ENCODE results near the gene ANXA6. TPM values are rescaled to one million over a fixed set of nuclear protein-coding genes. Genes with fewer than 3 reads are reported as not detected.

ANXA6 gene
- total RNA-seq, 4 donors from 2014 or later = 91.6 to 164 (median 142) TPM

GRCh38 chr5:151101746-151102145, 55.8 kb downstream of the ANXA6 start:
- intact Hi-C loops (cut with DNase I; ENCODE audit: low total_unique reads) = no loop called here
- Histone ChIP-seq H3K4me1 (peaks cover 24 to 39% of the 10 kb centered on the region in 2 donors), H3K27ac (peak overlapping the region; percentile 36 to 72 (median 65)), H3K27me3 (no peaks in the 10 kb centered on the region), H3K36me3 (no peaks in the 10 kb centered on the region), H3K4me3 (no peak overlapping the region), H3K9me3 (no peaks in the 10 kb centered on the region)
- no peak for ATAC-seq
- DNase-seq = no peak
- in situ Hi-C loops (cut with MboI; ENCODE audit: low sequenced_read_pairs in 4 of 4) = no loop called here
- no peak for TF ChIP-seq CTCF (IDR thresholded peaks at IDR 0.05 in 4 of 5, conservative IDR thresholded peaks at IDR 0.05 in 1 of 5)
- no peak for TF ChIP-seq POLR2A (IDR thresholded peaks at IDR 0.05)

GRCh38 chr5:151101151-151101550, 56.4 kb downstream of the ANXA6 start:
- no peak overlapping the region for H3K4me3 ChIP-seq
- no peaks in the 10 kb centered on the region for H3K27me3 ChIP-seq
- peaks cover 24 to 37% of the 10 kb centered on the region in 2 donors for H3K4me1 ChIP-seq
- TF ChIP-seq POLR2A (IDR thresholded peaks at IDR 0.05) = no peak
- no peak for TF ChIP-seq CTCF (IDR thresholded peaks at IDR 0.05 in 4 of 5, conservative IDR thresholded peaks at IDR 0.05 in 1 of 5)
- H3K27ac ChIP-seq = peak overlapping the region; percentile 36 to 72 (median 65)
- ATAC-seq (no peak), DNase-seq (no peak)
- no peaks in the 10 kb centered on the region for H3K9me3 ChIP-seq
- intact Hi-C loops (cut with DNase I; ENCODE audit: low total_unique reads) (no loop called here), in situ Hi-C loops (cut with MboI; ENCODE audit: low sequenced_read_pairs in 4 of 4) (no loop called here)
- no peaks in the 10 kb centered on the region for H3K36me3 ChIP-seq

- in situ Hi-C loops (cut with MboI; ENCODE audit: low sequenced_read_pairs in 4 of 4) (no loop called here), intact Hi-C loops (cut with DNase I; ENCODE audit: low total_unique reads) (no loop called here)
- TF ChIP-seq CTCF (IDR thresholded peaks at IDR 0.05 in 4 of 5, conservative IDR thresholded peaks at IDR 0.05 in 1 of 5) (no peak), POLR2A (IDR thresholded peaks at IDR 0.05) (no peak)
- no peak for ATAC-seq
- no peaks in the 10 kb centered on the region for H3K9me3 ChIP-seq
- DNase-seq = no peak
- peaks cover 28 to 38% of the 10 kb centered on the region in 2 donors for H3K4me1 ChIP-seq
- no peaks in the 10 kb centered on the region for H3K36me3 ChIP-seq
- peak overlapping the region; percentile 36 to 72 (median 65) for H3K27ac ChIP-seq
- H3K4me3 ChIP-seq = no peak overlapping the region
- no peaks in the 10 kb centered on the region for H3K27me3 ChIP-seq
Measured at GRCh38 chr5:151100681-151101080, 56.9 kb downstream of the ANXA6 start.

- TF ChIP-seq POLR2A (IDR thresholded peaks at IDR 0.05) (no peak), CTCF (IDR thresholded peaks at IDR 0.05 in 4 of 5, conservative IDR thresholded peaks at IDR 0.05 in 1 of 5) (no peak)
- peak overlapping the region in 2 of 4 donors; percentile 59 to 72 for H3K27ac ChIP-seq
- in situ Hi-C loops (cut with MboI; ENCODE audit: low sequenced_read_pairs in 4 of 4) = loop anchor here in 1 of 4 donors (10.0 kb wide), 1 partner anchor 94 kb away; no protein-coding TSS in a partner anchor
Measured at GRCh38 chr5:151098768-151099121, 58.8 kb downstream of the ANXA6 start.

More at GRCh38 chr5:151098768-151099121, 58.8 kb downstream of the ANXA6 start:
- no peak for DNase-seq
- intact Hi-C loops (cut with DNase I; ENCODE audit: low total_unique reads) = no loop called here
- no peak for ATAC-seq
- H3K27me3 ChIP-seq = no peaks in the 10 kb centered on the region
- H3K36me3 ChIP-seq = no peaks in the 10 kb centered on the region
- H3K4me1 ChIP-seq = peaks cover 43 to 53% of the 10 kb centered on the region in 2 donors
- H3K9me3 ChIP-seq = no peaks in the 10 kb centered on the region
- H3K4me3 ChIP-seq = no peak overlapping the region

Data from gastrocnemius medialis (tissue), 4 donors.